GM21717 (cell line): ENCODE measurements around the gene ACAD8.

Source experiments
- ATAC-seq: cut with Tn5 transposase; IDR thresholded peaks from one replicate; pipeline ENCODE4 v1.9.1; 2021; ENCODE audit warnings: mild to moderate bottlenecking, moderate library complexity; ENCODE audit not compliant: unreplicated experiment

Gene ACAD8

GRCh38 chr11:134288486-134288885 is 35.1 kb downstream of the ACAD8 start:
- no peak for ATAC-seq

DNA sequence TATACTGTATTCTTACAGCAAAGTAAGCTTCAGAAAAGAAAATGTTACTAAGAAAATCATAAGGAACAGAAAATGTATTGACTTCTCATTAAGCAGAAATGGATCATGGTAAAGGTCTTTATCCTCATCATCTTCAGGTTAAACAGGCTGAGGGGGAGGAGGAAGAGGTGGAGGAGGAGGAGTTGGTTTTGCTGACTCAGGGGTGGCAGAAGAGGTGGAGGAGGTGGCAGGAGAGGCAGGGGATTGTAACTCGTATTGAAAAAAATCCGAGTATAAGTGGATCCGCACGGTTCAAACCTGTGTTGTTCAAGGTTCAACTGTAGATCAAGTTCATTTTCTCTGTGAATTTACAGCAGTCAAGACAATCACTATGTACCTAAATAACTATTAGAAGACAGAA is 35.8 kb downstream of the ACAD8 start:
- ATAC-seq = no peak

DNA sequence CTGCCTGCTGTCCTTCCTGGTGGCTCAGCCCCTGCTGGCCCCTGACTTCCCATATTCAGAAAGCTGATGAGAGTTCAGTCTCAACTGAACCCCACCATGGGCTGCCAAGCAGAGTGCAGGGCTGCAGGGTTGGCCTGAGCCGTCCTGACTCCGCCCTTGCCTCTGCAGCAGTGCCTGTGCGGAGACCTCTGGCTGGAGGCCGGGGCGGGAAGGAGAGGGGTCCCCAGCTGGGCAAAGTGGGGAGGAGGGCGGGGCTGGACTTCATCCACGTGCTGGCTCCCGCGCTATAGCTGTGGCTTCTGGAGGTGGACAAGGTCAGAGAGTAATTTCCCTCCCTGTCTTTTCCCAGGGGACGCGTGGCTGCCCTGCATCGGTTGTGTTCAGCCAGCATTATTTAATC is 36.4 kb downstream of the ACAD8 start:
- ATAC-seq = no peak

DNA sequence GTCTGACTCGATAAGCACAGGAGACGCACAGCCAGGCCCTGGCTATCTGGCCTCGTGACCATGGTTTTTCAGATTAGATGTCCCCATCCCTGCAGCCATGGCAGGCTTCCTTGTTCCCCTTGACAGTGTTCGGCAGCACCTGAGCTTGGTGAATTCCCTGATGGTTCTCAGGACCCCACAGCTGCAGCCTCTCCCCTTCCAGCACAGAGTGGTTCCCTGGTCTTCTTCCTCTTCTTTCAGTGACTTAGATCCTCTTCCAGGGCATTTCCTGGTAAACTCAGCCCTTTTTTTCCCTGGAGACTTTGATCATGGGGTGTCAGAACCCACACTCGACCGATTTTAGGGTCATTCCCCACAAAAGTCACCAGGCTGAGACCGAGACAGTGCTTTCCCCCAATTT is 37.3 kb downstream of the ACAD8 start:
- no peak for ATAC-seq

DNA sequence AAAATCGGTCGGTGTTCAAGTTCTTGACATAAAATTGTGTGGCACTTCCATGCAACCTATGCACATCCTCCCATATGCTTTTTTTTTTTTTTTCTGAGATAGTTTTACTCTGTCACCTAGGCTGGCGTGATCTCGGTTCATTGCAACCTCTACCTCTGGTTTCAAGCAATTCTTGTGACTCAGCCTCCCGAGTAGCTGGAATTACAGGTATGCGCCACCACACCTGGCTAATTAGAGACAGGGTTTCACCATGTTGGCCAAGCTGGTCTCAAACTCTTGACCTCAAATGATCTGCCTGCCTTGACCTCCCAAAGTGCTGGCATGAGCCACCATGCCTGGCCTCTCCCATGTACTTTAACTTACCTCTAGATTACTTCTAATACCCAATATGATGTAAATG is 37.8 kb downstream of the ACAD8 start:
- no peak for ATAC-seq

DNA sequence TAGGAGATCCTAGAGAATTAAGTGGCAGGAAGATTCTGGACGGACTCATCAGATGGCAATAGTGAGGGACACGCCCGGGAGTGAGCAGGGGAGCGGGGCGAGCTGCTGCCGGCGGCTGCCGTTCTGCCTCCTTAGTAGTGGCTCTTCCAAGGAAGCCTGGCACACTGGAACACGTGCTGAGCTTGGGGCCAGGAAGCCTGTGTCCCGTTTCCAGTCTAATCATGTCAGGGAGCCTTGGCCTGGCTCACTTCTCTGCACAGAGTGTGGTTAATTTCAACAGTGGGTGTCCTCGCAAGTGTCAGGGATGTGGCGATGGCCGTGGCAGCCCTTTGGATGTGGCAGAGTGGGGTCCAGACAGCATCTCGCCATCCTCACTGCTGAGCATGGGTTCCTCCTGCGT is 39.3 kb downstream of the ACAD8 start:
- ATAC-seq = no peak

DNA sequence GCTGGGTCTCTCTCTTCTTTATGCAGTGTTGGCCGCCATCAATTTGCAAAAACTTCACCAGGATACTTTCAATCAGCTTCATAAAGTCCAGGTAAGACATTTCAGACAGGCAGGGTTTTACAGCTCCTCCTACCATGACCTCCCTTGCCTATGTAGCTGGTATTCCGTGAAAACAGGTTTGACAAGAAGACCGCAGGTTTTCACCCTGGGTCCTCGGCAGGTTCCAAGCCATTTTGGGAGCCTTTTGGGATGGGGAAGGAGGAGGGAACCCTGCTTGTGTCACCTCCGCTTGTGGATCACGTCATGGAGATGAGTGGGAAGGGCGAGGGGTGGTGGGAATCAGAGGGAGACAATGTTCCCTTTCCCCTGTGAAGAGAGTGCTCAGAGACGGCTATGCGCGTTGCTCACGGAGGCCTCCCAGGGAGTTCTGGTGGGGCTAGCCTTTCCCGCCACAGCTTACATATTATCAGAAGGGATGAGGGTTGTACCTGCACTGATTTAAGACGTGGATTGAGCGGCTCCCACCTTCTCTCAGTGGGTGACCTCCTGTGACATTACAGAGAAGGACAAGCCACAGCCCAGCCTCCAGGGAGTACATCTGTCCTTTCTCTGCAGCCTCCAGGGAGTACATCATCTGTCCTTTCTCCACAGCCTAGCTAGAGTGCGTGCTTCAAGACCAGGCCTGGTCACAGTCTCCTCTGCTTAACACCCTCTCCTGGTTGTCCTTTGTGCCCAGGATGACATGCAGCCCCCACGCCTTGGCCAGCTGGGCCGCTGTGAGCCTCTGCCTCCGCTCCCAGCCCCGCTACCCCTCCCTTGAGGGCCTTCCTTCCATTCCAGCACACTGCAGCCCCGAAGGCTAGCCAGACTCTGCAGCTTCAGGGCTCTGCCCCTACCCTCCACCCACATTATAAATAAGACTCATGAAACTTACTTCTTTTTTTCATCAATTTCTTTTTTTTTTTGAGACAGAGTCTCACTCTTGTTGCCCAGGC is 40.0 kb downstream of the ACAD8 start:
- no peak for ATAC-seq

- ATAC-seq = no peak
These were observed 41.3 kb downstream of the ACAD8 start for GRCh38 chr11:134294664-134295063.

DNA sequence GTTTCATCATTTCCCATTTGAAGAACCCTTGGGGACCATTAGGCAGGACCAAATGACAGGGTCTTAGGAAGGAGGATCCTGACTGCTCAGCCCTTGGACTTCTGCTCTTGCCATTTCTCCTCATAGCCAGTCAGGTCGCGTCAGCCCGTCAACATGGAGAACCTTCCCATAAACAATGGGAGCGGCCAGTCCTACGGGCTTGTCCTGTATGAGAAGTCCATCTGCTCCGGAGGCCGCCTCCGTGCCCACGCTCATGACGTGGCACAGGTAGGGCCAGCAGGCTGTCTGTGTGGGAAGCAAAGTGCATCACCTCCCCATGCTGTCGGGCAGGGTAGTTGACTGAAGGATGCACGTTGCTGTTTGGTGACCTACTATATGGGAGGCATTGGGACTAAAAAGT is 58.9 kb downstream of the ACAD8 start:
- no peak for ATAC-seq

- ATAC-seq = no peak
These were observed 59.4 kb downstream of the ACAD8 start for GRCh38 chr11:134312807-134313206.

GRCh38 chr11:134313379-134313778 is 60.0 kb downstream of the ACAD8 start:
- ATAC-seq = no peak

DNA sequence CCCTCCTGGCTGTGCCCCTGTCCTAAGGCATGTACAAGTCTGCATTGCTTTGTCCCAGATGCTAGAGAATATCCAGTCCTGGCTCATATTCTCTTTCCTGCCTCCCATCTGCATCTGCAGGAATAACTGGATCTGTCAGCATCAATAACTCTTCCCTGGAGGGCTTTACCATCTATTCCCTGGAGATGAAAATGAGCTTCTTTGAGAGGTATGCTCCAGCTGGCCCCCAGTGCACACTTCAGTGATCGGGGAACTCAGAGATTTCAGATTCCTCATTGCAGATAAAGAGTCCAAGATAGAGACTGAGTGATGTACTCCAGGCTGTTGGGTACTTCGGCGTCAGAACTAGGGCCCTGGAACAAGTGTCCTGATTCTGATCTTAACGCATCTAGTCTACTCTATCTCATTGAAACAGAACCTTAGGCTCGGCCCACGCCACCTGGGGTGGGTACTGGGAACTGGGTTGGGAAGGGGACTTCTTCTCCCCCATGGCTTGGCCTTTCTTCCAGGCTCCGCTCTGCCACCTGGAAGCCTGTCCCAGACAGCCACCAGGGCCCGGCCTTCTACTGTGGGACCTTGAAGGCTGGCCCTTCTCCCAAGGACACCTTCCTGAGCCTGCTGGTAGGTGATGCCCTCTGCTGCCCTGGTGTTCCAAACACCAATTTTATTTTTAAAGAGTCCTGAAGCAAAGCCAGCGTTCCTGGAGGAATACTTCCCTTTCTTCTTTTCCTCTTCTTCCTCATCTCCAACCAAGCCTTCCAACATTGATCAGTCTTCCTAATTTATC is 60.6 kb downstream of the ACAD8 start:
- ATAC-seq = no peak
